Transverse colon (tissue), 4 donors: ENCODE measurements around the gene PPCDC. TPM values are rescaled to one million over a fixed set of nuclear protein-coding genes. Genes with fewer than 3 reads are reported as not detected.

Experiments
- DNase-seq: peaks from one replicate; pipeline ENCODE4 v3.0.0-alpha.2; 2019
- H3K27ac ChIP-seq, 4 donors: fragments of 200-600 bp; sonication (generic); 2 replicates each; pipeline ENCODE4 v1.5.1; 2016 to 2018; ENCODE audit warnings: inconsistent platforms in 4 of 4
- H3K27me3 ChIP-seq: fragments of 200-600 bp; sonication (generic); 2 replicates; pipeline ENCODE4 v1.5.1; 2017; ENCODE audit warnings: inconsistent platforms
- H3K36me3 ChIP-seq, 4 donors: fragments of 200-600 bp; sonication (generic); 2 replicates each; pipeline ENCODE4 v1.5.1; 2017 to 2019; ENCODE audit warnings: inconsistent platforms in 4 of 4
- H3K4me1 ChIP-seq, 4 donors: fragments of 200-600 bp; sonication (generic); 2 replicates each; pipeline ENCODE4 v1.5.1; 2017 to 2020; ENCODE audit warnings: inconsistent platforms in 4 of 4
- H3K4me3 ChIP-seq, 4 donors: fragments of 200-600 bp; sonication (generic); 1 replicate in 1 of 4; 2 replicates in 3 of 4; pipeline versions ENCODE4 v1.5.1 to v1.6.1; 2017 to 2019; ENCODE audit warnings: inconsistent platforms in 4 of 4
- H3K9me3 ChIP-seq, 2 donors: fragments of 200-600 bp; sonication (generic); 2 replicates each; pipeline ENCODE4 v1.5.1; 2017 to 2019; ENCODE audit warnings: inconsistent platforms in 2 of 2
- CTCF ChIP-seq, 5 experiments: fragments of 200-600 bp in 3 of 5; fragments of 450-650 bp in 2 of 5; sonication (generic) in 3 of 5; IDR thresholded peaks; 1 replicate in 2 of 5; 2 replicates in 3 of 5; pipeline ENCODE4 v1.5.1; 2016 to 2017; ENCODE audit warnings: antibody characterized with exemption in 5 of 5, inconsistent platforms in 3 of 5, mild to moderate bottlenecking in 2 of 5, moderate library complexity in 1 of 5
- EP300 ChIP-seq: sonication (generic); formaldehyde crosslinking; IDR thresholded peaks from one replicate; pipeline ENCODE4 v1.6.1; 2017; ENCODE audit warnings: antibody characterized with exemption, low read depth
- POLR2A ChIP-seq: fragments of 450-650 bp; IDR thresholded peaks from one replicate; pipeline ENCODE4 v1.6.1; 2016; ENCODE audit warnings: antibody characterized with exemption, mild to moderate bottlenecking, moderate library complexity
- POLR2AphosphoS5 ChIP-seq, 3 donors: sonication (generic); formaldehyde crosslinking; IDR thresholded peaks; one replicate each; pipeline ENCODE4 v1.6.1; 2016; ENCODE audit warnings: antibody characterized with exemption in 3 of 3
- WGBS, 2 donors: methylation state at CpG; one replicate each; pipeline ENCODE4 v1.1.5; 2018; ENCODE audit warnings: low coverage in 1 of 2; 5-methylcytosine and 5-hydroxymethylcytosine counted together
- in situ Hi-C, 4 donors: fragments of 200-750 bp; cut with MboI; loops; one replicate each; pipeline versions ENCODE4 v1.15.0 to v1.15.1; 2017; ENCODE audit warnings: low sequenced_read_pairs in 3 of 4, low pct_ligation_motif_present in 1 of 4, low pct_unique_long_range_greater_than_20kb in 1 of 4
- intact Hi-C: fragments of 100-400 bp; cut with DNase I; formaldehyde crosslinking; loops from one replicate; pipeline ENCODE4 v1.15.1; 2023; ENCODE audit warnings: low total_unique reads
- total RNA-seq, 4 donors: library from RNA; depleted of rRNA; stranded (reverse); fragments of >200 nt; gene quantifications; one replicate each; pipeline ENCODE4 v1.1.0, GENCODE V29; 2016

PPCDC gene
- total RNA-seq, 4 donors from 2014 or later: 5.2 to 54.5 (median 25.2) TPM

DNA sequence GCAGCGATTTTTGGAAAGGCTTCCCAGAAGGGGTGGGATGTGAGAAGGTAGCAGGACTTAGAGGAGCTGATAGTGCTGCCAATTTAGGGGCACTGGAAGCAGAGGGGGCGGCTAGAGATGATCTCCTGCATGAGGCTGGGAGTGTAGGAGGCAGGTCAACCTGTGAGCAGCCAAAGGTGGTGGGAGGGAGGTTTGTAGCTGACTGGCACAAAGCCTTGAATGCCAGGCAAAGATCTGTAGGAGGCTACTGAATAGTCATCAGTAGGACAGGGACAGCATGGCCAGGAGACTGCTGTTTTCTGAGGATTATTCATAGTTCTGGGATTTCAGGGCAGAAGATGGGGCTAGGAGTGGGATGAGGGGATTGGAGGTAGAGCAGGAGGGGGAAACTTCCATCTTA, 25.8 kb upstream of the PPCDC start:
- Histone ChIP-seq H3K4me3 (no peak overlapping the region), H3K4me1 (peaks cover 0 to 24% (median 14%) of the 10 kb centered on the region in 4 donors), H3K27me3 (peaks cover 31% of the 10 kb centered on the region), H3K9me3 (no peaks in the 10 kb centered on the region), H3K27ac (no peak overlapping the region), H3K36me3 (no peaks in the 10 kb centered on the region)
- DNase-seq: no peak
- TF ChIP-seq CTCF (IDR thresholded peaks at IDR 0.05) (no peak), EP300 (no peak), POLR2A (no peak)
- in situ Hi-C loops: no loop called here
- WGBS, 2 donors: 88 to 100% methylated on average over 1 to 2 of the region's 2 CpGs
- intact Hi-C loops: no loop called here

GRCh38 chr15:75001310-75001709, 22.1 kb upstream of the PPCDC start:
- no peak for DNase-seq
- WGBS, 2 donors: 55 to 83% methylated on average over 3 to 6 of the region's 6 CpGs
- Histone ChIP-seq H3K9me3 (no peaks in the 10 kb centered on the region), H3K4me3 (no peak overlapping the region), H3K27ac (no peak overlapping the region), H3K4me1 (peaks cover 0 to 13% (median 5%) of the 10 kb centered on the region in 4 donors), H3K27me3 (peaks cover 24% of the 10 kb centered on the region), H3K36me3 (no peaks in the 10 kb centered on the region)
- in situ Hi-C loops: loop anchor here in 2 of 4 donors (25.0 kb wide), 2 partner anchors 311 to 336 kb away; partner anchors contain the start of genes COMMD4 (in 1 of the 2) and NEIL1 (in 1 of the 2)
- intact Hi-C loops: no loop called here
- TF ChIP-seq POLR2A (no peak), POLR2AphosphoS5 (IDR thresholded peaks at IDR 0.05) (no peak), CTCF (IDR thresholded peaks at IDR 0.05) (no peak), EP300 (no peak)

GRCh38 chr15:75002398-75002797, 21.0 kb upstream of the PPCDC start:
- in situ Hi-C loops (loop anchor here in 2 of 4 donors (25.0 kb wide), 2 partner anchors 310 to 335 kb away; partner anchors contain the start of genes COMMD4 (in 1 of the 2) and NEIL1 (in 1 of the 2)), intact Hi-C loops (no loop called here)
- Histone ChIP-seq H3K9me3 (no peaks in the 10 kb centered on the region), H3K27me3 (peaks cover 14% of the 10 kb centered on the region), H3K4me1 (peaks cover 0 to 13% (median 5%) of the 10 kb centered on the region in 4 donors), H3K4me3 (no peak overlapping the region), H3K27ac (no peak overlapping the region), H3K36me3 (no peaks in the 10 kb centered on the region)
- no peak for TF ChIP-seq POLR2A
- no peak for TF ChIP-seq CTCF (IDR thresholded peaks at IDR 0.05)
- no peak for DNase-seq
- 50 to 83% methylated on average over 1 to 7 of the region's 7 CpGs for WGBS, 2 donors

GRCh38 chr15:75007216-75007615, 16.2 kb upstream of the PPCDC start:
- Histone ChIP-seq H3K27ac (peak overlapping the region in 2 of 4 donors; percentile 7 to 63), H3K36me3 (no peaks in the 10 kb centered on the region), H3K4me1 (no peaks in the 10 kb centered on the region), H3K4me3 (no peak overlapping the region), H3K27me3 (no peaks in the 10 kb centered on the region), H3K9me3 (no peaks in the 10 kb centered on the region)
- in situ Hi-C loops (loop anchor here in 2 of 4 donors (25.0 kb wide), 2 partner anchors 305 to 330 kb away; partner anchors contain the start of genes COMMD4 (in 1 of the 2) and NEIL1 (in 1 of the 2)), intact Hi-C loops (no loop called here)
- DNase-seq: no peak
- WGBS, 2 donors: 78 to 91% methylated on average over 9 to 13 of the region's 13 CpGs
- no peak for TF ChIP-seq CTCF (IDR thresholded peaks at IDR 0.05)
- no peak for TF ChIP-seq POLR2A
- TF ChIP-seq EP300: no peak
- TF ChIP-seq POLR2AphosphoS5 (IDR thresholded peaks at IDR 0.05): no peak
